PFSK-1 (cell line): ENCODE data around the gene TMA7B.

Experiments used
- FOXP2 ChIP-seq: optimal IDR thresholded peaks from 2 replicates; pipeline ENCODE3; 2011; ENCODE audit warnings: borderline replicate concordance, control low read depth, inconsistent platforms; ENCODE audit not compliant: insufficient read depth; ENCODE audit errors: extremely low read length, extremely low read depth
- POLR2AphosphoS5 ChIP-seq: IDR thresholded peaks from 2 replicates; pipeline ENCODE4 v1.6.1; 2012; ENCODE audit warnings: low read depth, mild to moderate bottlenecking, control low read depth, low read length, moderate library complexity
- REST ChIP-seq, 2 experiments: IDR thresholded peaks; 2 replicates each; pipeline versions ENCODE4 v1.6.1 to v1.8.0; 2011 to 2012; ENCODE audit warnings: low read depth in 2 of 2, low read length in 2 of 2, control low read depth in 1 of 2, inconsistent platforms in 1 of 2, mild to moderate bottlenecking in 1 of 2, moderate library complexity in 1 of 2; ENCODE audit not compliant: insufficient read depth in 1 of 2
- SIN3A ChIP-seq: IDR thresholded peaks from 2 replicates; pipeline ENCODE4 v1.6.1; 2012; ENCODE audit warnings: mild to moderate bottlenecking, low read length, moderate library complexity, borderline replicate concordance; ENCODE audit not compliant: insufficient read depth
- TAF1 ChIP-seq: IDR thresholded peaks from 2 replicates; pipeline ENCODE4 v1.6.1; 2012; ENCODE audit warnings: low read length, control low read depth, borderline replicate concordance; ENCODE audit not compliant: insufficient read depth

TMA7B gene

GRCh38 chr22:40001800-40002577, 41.8 kb downstream of the TMA7B start:
- TF ChIP-seq REST (IDR thresholded peaks at IDR 0.05; ENCODE audit: insufficient read depth in 1 of 2, low read depth in 2 of 2, low read length in 2 of 2) (no peak), POLR2AphosphoS5 (no peak)

- TF ChIP-seq FOXP2 (no peak), POLR2AphosphoS5 (no peak), REST (IDR thresholded peaks at IDR 0.05; ENCODE audit: insufficient read depth in 1 of 2, low read depth in 2 of 2, low read length in 2 of 2) (no peak), SIN3A (no peak), TAF1 (no peak)
These were observed 42.9 kb downstream of the TMA7B start for GRCh38 chr22:40002935-40003715.

- no peak for TF ChIP-seq TAF1
- TF ChIP-seq REST (IDR thresholded peaks at IDR 0.05; ENCODE audit: insufficient read depth in 1 of 2, low read depth in 2 of 2, low read length in 2 of 2), result no peak
- no peak for TF ChIP-seq SIN3A
- TF ChIP-seq POLR2AphosphoS5, result no peak
- no peak for TF ChIP-seq FOXP2
These were observed 44.6 kb downstream of the TMA7B start for GRCh38 chr22:40004836-40005235.

GRCh38 chr22:40006641-40007040, 46.4 kb downstream of the TMA7B start:
- TF ChIP-seq REST (IDR thresholded peaks at IDR 0.05; ENCODE audit: insufficient read depth in 1 of 2, low read depth in 2 of 2, low read length in 2 of 2) (no peak), FOXP2 (no peak), POLR2AphosphoS5 (no peak), TAF1 (no peak), SIN3A (no peak)
